Trophoblast cell (in vitro differentiated cells and primary cell): ENCODE measurements around the gene DCC.

Experiments
- DNase-seq, 2 donors: peaks; one replicate each; pipeline ENCODE4 v3.0.0-alpha.2; 2016
- H2AFZ ChIP-seq: 2 replicates; pipeline ENCODE4 v1.6.1; 2013; ENCODE audit warnings: low read length, moderate library complexity, mild to moderate bottlenecking; ENCODE audit not compliant: insufficient read depth, poor library complexity
- H2AK5ac ChIP-seq: 2 replicates; pipeline ENCODE4 v1.6.1; 2013; ENCODE audit warnings: mild to moderate bottlenecking, low read length
- H2BK120ac ChIP-seq: 2 replicates; pipeline ENCODE4 v1.6.1; 2013; ENCODE audit warnings: low read length, mild to moderate bottlenecking, moderate library complexity; ENCODE audit not compliant: insufficient read depth, poor library complexity
- H2BK12ac ChIP-seq: 2 replicates; pipeline ENCODE4 v1.6.1; 2013; ENCODE audit warnings: mild to moderate bottlenecking, low read length, moderate library complexity
- H2BK5ac ChIP-seq: 2 replicates; pipeline ENCODE4 v1.6.1; 2013; ENCODE audit warnings: low read length, low read depth, moderate library complexity, mild to moderate bottlenecking; ENCODE audit not compliant: poor library complexity
- H3K14ac ChIP-seq: 2 replicates; pipeline ENCODE4 v1.6.1; 2013; ENCODE audit warnings: mild to moderate bottlenecking, low read length
- H3K18ac ChIP-seq: 2 replicates; pipeline ENCODE4 v1.6.1; 2013; ENCODE audit warnings: mild to moderate bottlenecking, low read length
- H3K23ac ChIP-seq: 2 replicates; pipeline ENCODE4 v1.6.1; 2013; ENCODE audit warnings: low read length
- H3K27ac ChIP-seq: 2 replicates; pipeline ENCODE4 v1.5.1; 2013; ENCODE audit warnings: low read depth, mild to moderate bottlenecking, inconsistent platforms, low read length, moderate library complexity
- H3K27me3 ChIP-seq: 2 replicates; pipeline ENCODE4 v1.6.1; 2013; ENCODE audit warnings: inconsistent platforms, mild to moderate bottlenecking, low read length, moderate library complexity; ENCODE audit not compliant: insufficient read depth
- H3K36me3 ChIP-seq, 2 experiments: 1 replicate in 1 of 2; 2 replicates in 1 of 2; pipeline ENCODE4 v1.6.1; 2013; ENCODE audit warnings: low read length in 2 of 2, mild to moderate bottlenecking in 2 of 2, moderate library complexity in 1 of 2; ENCODE audit not compliant: insufficient read depth in 2 of 2, control insufficient read depth in 1 of 2
- H3K4ac ChIP-seq: 2 replicates; pipeline ENCODE4 v1.6.1; 2013; ENCODE audit warnings: low read depth, mild to moderate bottlenecking, low read length, moderate library complexity
- H3K4me1 ChIP-seq, 2 experiments: 1 replicate in 1 of 2; 2 replicates in 1 of 2; pipeline ENCODE4 v1.6.1; 2013; ENCODE audit warnings: low read length in 2 of 2, mild to moderate bottlenecking in 2 of 2, moderate library complexity in 1 of 2; ENCODE audit not compliant: insufficient read depth in 2 of 2, control insufficient read depth in 1 of 2
- H3K4me2 ChIP-seq: 2 replicates; pipeline ENCODE4 v1.6.1; 2013; ENCODE audit warnings: inconsistent platforms, mild to moderate bottlenecking, low read length, moderate library complexity
- H3K4me3 ChIP-seq: 2 replicates; pipeline ENCODE4 v1.5.1; 2013; ENCODE audit warnings: mild to moderate bottlenecking, low read depth, low read length, inconsistent platforms
- H3K79me1 ChIP-seq: one replicate; pipeline ENCODE4 v1.6.1; 2013; ENCODE audit warnings: low read length
- H3K79me2 ChIP-seq: 2 replicates; pipeline ENCODE4 v1.6.1; 2013; ENCODE audit warnings: low read length, mild to moderate bottlenecking; ENCODE audit not compliant: control insufficient read depth, insufficient read depth, poor library complexity
- H3K9ac ChIP-seq: 2 replicates; pipeline ENCODE4 v1.6.1; 2013; ENCODE audit warnings: mild to moderate bottlenecking, low read length
- H3K9me3 ChIP-seq: 2 replicates; pipeline ENCODE4 v1.6.1; 2013; ENCODE audit warnings: low read depth, mild to moderate bottlenecking, control low read depth, inconsistent platforms, low read length; ENCODE audit not compliant: insufficient read depth
- H4K12ac ChIP-seq: 2 replicates; pipeline ENCODE4 v1.6.1; 2013; ENCODE audit warnings: low read depth, mild to moderate bottlenecking, low read length, moderate library complexity
- H4K8ac ChIP-seq: 2 replicates; pipeline ENCODE4 v1.6.1; 2013; ENCODE audit warnings: low read depth, mild to moderate bottlenecking, low read length, moderate library complexity
- H4K91ac ChIP-seq: one replicate; pipeline ENCODE4 v1.6.1; 2013; ENCODE audit warnings: low read depth, mild to moderate bottlenecking, low read length, moderate library complexity
- WGBS: extraction: QIAGEN DNeasy Blood & Tissue Kit; methylation state at CpG from one replicate; pipeline ENCODE4 v1.1.7; 2013; ENCODE audit warnings: missing lambda C conversion rate; ENCODE audit not compliant: insufficient read length, insufficient coverage; ENCODE audit errors: extremely low coverage; 5-methylcytosine and 5-hydroxymethylcytosine counted together

DCC gene

GRCh38 chr18:52888014-52888413 lies 548.0 kb downstream of the DCC start:
- Histone ChIP-seq H3K4me3 (no peak overlapping the region), H2BK120ac (no peak overlapping the region), H3K18ac (no peak overlapping the region), H4K8ac (no peak overlapping the region), H3K9ac (no peak overlapping the region), H3K4me2 (no peak overlapping the region), H3K9me3 (peaks cover 2% of the 10 kb centered on the region), H3K4ac (no peak overlapping the region), H2BK5ac (no peak overlapping the region), H3K36me3 (no peaks in the 10 kb centered on the region), H4K91ac (no peak overlapping the region), H3K79me2 (no peaks in the 10 kb centered on the region), H2AK5ac (no peak overlapping the region), H3K27me3 (no peaks in the 10 kb centered on the region), H3K4me1 (no peaks in the 10 kb centered on the region), H3K27ac (no peak overlapping the region), H3K14ac (no peak overlapping the region), H2AFZ (no peak overlapping the region), H2BK12ac (no peak overlapping the region), H3K23ac (no peak overlapping the region), H4K12ac (no peak overlapping the region), H3K79me1 (no peaks in the 10 kb centered on the region)
- DNase-seq, result no peak

- no peak overlapping the region for H2BK5ac ChIP-seq
Observed at GRCh38 chr18:52894801-52895200, 554.8 kb downstream of the DCC start.

DNA sequence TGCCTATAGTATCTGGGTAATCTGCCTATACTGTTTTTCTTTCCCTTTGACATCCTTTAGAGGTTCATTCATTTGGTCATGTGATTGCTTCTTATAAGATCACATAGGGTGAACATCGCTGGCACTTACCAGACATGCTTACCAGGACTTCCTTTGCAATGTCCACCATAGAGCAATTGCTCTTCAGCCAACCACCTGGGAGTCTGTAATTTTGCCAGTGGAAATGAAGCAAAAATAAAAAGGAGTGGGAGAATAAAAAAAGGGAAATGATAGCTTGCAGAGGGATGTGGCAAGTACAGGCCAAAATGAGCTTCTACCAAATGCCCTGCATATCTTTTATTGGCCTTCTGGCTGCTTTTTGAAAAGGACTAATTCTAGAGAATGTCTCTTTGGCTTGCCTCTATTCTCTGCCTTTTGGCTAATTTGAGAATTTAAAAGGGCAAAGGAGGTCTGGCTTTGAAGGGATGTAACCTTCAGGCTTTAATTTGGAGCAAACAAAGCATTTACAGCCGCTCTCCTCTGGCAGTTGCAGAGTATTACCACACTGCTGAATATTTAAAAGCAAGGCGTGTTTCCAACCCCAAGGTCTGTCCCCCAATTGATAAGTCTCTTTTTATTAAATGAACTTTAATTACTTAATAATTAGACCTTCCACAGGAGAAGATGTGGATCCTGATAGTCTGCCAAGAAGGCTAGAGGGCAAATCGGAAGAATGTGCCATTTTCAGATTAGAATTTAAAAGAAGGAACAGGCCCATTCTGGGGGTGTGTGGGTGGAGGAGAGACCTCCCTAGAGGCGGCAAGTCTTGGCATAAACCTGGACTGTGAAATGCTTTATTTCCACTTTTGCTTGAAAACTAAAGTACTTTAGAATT lies 557.9 kb downstream of the DCC start:
- no peak overlapping the region for H3K23ac ChIP-seq
- H4K12ac ChIP-seq, result no peak overlapping the region
- DNase-seq, result no peak
- no peak overlapping the region for H3K14ac ChIP-seq
- H2BK12ac ChIP-seq, result no peak overlapping the region
- H3K4me1 ChIP-seq, result peaks cover 0 to 9% of the 10 kb centered on the region in 2 experiments
- H3K4me3 ChIP-seq, result no peak overlapping the region
- no peaks in the 10 kb centered on the region for H3K36me3 ChIP-seq
- H3K9me3 ChIP-seq, result no peaks in the 10 kb centered on the region
- H3K4me2 ChIP-seq, result no peak overlapping the region
- no peak overlapping the region for H3K18ac ChIP-seq
- H2AK5ac ChIP-seq, result no peak overlapping the region
- no peak overlapping the region for H3K4ac ChIP-seq
- no peaks in the 10 kb centered on the region for H3K27me3 ChIP-seq
- H2AFZ ChIP-seq, result no peak overlapping the region
- no peak overlapping the region for H2BK120ac ChIP-seq
- no peaks in the 10 kb centered on the region for H3K79me1 ChIP-seq
- H4K8ac ChIP-seq, result no peak overlapping the region
- no peak overlapping the region for H3K9ac ChIP-seq
- no peaks in the 10 kb centered on the region for H3K79me2 ChIP-seq
- H2BK5ac ChIP-seq, result no peak overlapping the region
- no peak overlapping the region for H3K27ac ChIP-seq
- no CpG with 5 or more reads among the region's 5 CpGs for WGBS
- H4K91ac ChIP-seq, result no peak overlapping the region

More at GRCh38 chr18:52894801-52895200, 554.8 kb downstream of the DCC start:
- H3K9ac ChIP-seq, result no peak overlapping the region
- H3K23ac ChIP-seq, result no peak overlapping the region
- peaks cover 0 to 9% of the 10 kb centered on the region in 2 experiments for H3K4me1 ChIP-seq
- WGBS, result no CpG with 5 or more reads among the region's 3 CpGs
- no peaks in the 10 kb centered on the region for H3K79me1 ChIP-seq
- no peak overlapping the region for H3K4me2 ChIP-seq
- H2AK5ac ChIP-seq, result no peak overlapping the region
- H2BK12ac ChIP-seq, result no peak overlapping the region
- no peak overlapping the region for H4K12ac ChIP-seq
- H3K18ac ChIP-seq, result no peak overlapping the region
- H3K14ac ChIP-seq, result no peak overlapping the region
- no peaks in the 10 kb centered on the region for H3K27me3 ChIP-seq
- no peak overlapping the region for H3K4ac ChIP-seq
- no peaks in the 10 kb centered on the region for H3K36me3 ChIP-seq
- H3K9me3 ChIP-seq, result no peaks in the 10 kb centered on the region
- no peak overlapping the region for H4K8ac ChIP-seq
- H4K91ac ChIP-seq, result no peak overlapping the region
- H2AFZ ChIP-seq, result no peak overlapping the region
- no peak overlapping the region for H3K4me3 ChIP-seq
- H3K79me2 ChIP-seq, result no peaks in the 10 kb centered on the region
- DNase-seq, result no peak
- no peak overlapping the region for H2BK120ac ChIP-seq
- no peak overlapping the region for H3K27ac ChIP-seq

GRCh38 chr18:52898485-52899058 lies 558.6 kb downstream of the DCC start:
- Histone ChIP-seq H3K4ac (no peak overlapping the region), H3K27ac (no peak overlapping the region), H2AFZ (no peak overlapping the region), H2AK5ac (no peak overlapping the region), H3K18ac (no peak overlapping the region), H2BK120ac (no peak overlapping the region), H3K14ac (no peak overlapping the region), H4K8ac (no peak overlapping the region), H3K36me3 (no peaks in the 10 kb centered on the region), H3K4me2 (no peak overlapping the region), H4K91ac (no peak overlapping the region), H3K27me3 (no peaks in the 10 kb centered on the region), H4K12ac (no peak overlapping the region), H2BK12ac (no peak overlapping the region), H3K4me1 (peaks cover 0 to 9% of the 10 kb centered on the region in 2 experiments), H3K9ac (no peak overlapping the region), H3K79me1 (no peaks in the 10 kb centered on the region), H3K4me3 (no peak overlapping the region), H2BK5ac (no peak overlapping the region), H3K9me3 (no peaks in the 10 kb centered on the region), H3K79me2 (no peaks in the 10 kb centered on the region), H3K23ac (no peak overlapping the region)
- no peak for DNase-seq
- no CpG with 5 or more reads among the region's 3 CpGs for WGBS
